Kidney (tissue), 14 donors: ENCODE measurements around the gene MEOX1. TPM values are rescaled to one million over a fixed set of nuclear protein-coding genes. Genes with fewer than 3 reads are reported as not detected.

Experiments
- DNase-seq, 5 donors: peaks; one replicate each; pipeline ENCODE4 v3.0.0-alpha.2; 2013 to 2020
- FAIRE-seq: peaks from 2 replicates; lab custom pipeline; 2012; peaks lifted over from hg19 to GRCh38; lab: Jason Lieb, UNC
- H3K27ac ChIP-seq, 2 donors: one replicate each; pipeline ENCODE4 v1.7.0; 2013; ENCODE audit warnings: low read depth in 2 of 2, low read length in 2 of 2, inconsistent platforms in 1 of 2
- H3K27me3 ChIP-seq: one replicate; pipeline ENCODE4 v1.7.1; 2013; ENCODE audit warnings: low read length, inconsistent platforms; ENCODE audit not compliant: control insufficient read depth, insufficient read depth
- H3K36me3 ChIP-seq, 3 donors: one replicate each; pipeline versions ENCODE4 v1.7.0 to v1.7.1; 2013; ENCODE audit warnings: low read length in 3 of 3, control low read depth in 1 of 3, inconsistent platforms in 1 of 3; ENCODE audit not compliant: insufficient read depth in 3 of 3, control insufficient read depth in 2 of 3
- H3K4me1 ChIP-seq, 3 donors: one replicate each; pipeline versions ENCODE4 v1.7.0 to v1.7.1; 2013; ENCODE audit warnings: low read length in 3 of 3, inconsistent platforms in 1 of 3, low read depth in 1 of 3; ENCODE audit not compliant: control insufficient read depth in 2 of 3, insufficient read depth in 2 of 3
- H3K4me3 ChIP-seq, 3 donors: one replicate each; pipeline versions ENCODE4 v1.7.0 to v1.8.1; 2013; ENCODE audit warnings: low read length in 3 of 3, control low read depth in 1 of 3, inconsistent platforms in 1 of 3
- H3K9ac ChIP-seq, 3 donors: one replicate each; pipeline versions ENCODE4 v1.7.0 to v1.7.1; 2013; ENCODE audit warnings: low read length in 3 of 3, control low read depth in 1 of 3, inconsistent platforms in 1 of 3
- H3K9me3 ChIP-seq, 3 donors: one replicate each; pipeline versions ENCODE4 v1.7.0 to v1.7.1; 2013; ENCODE audit warnings: low read length in 3 of 3, control low read depth in 1 of 3, inconsistent platforms in 1 of 3; ENCODE audit not compliant: control insufficient read depth in 2 of 3, insufficient read depth in 1 of 3
- CTCF ChIP-seq: IDR thresholded peaks from 3 replicates; pipeline ENCODE4 v1.5.1; 2012; ENCODE audit warnings: mild to moderate bottlenecking, moderate library complexity, borderline replicate concordance; ENCODE audit not compliant: insufficient read depth; ENCODE audit errors: extremely low read depth
- intact Hi-C: fragments of 100-400 bp; cut with DNase I; formaldehyde crosslinking; loops from one replicate; pipeline ENCODE4 v1.11.1; 2022
- polyA plus RNA-seq: library from polyadenylated mRNA; stranded (reverse); fragments of 350-450 nt; fragmentation: Illumina TruSeq; extraction: RNeasy Lipid Tissue Mini Kit (QIAGEN cat#74804); gene quantifications from one replicate; pipeline ENCODE4 v1.2.3, GENCODE V29; 2014; ENCODE audit warnings: low read depth, low replicate concordance; ENCODE audit not compliant: insufficient read depth
- total RNA-seq: library from RNA; stranded (reverse); fragmentation: NEBNext Ultra II Directional; extraction: Animal tissue kit (Norgen Biotek cat#: 25700); gene quantifications from one replicate; pipeline ENCODE4 v1.2.1, GENCODE V29; 2021
- donor health status: control.
- donor health status: control.
- donor health status: control.
- donor health status: control.
- donor health status: control.
- donor health status: DM: yes; HTN: yes; CAD: no.
- donor health status: Normal renal cell carcinoma (clear cell type).

The MEOX1 gene
- total and polyA plus RNA-seq, 2 donors from 2014 or later: 1.4 TPM; not detected in 1

- Histone ChIP-seq H3K36me3 (no peaks in the 10 kb centered on the region), H3K27me3 (no peaks in the 10 kb centered on the region), H3K27ac (no peak overlapping the region), H3K4me3 (no peak overlapping the region), H3K9me3 (no peaks in the 10 kb centered on the region), H3K4me1 (no peaks in the 10 kb centered on the region), H3K9ac (no peak overlapping the region)
- intact Hi-C loops: no loop called here
- DNase-seq (no peak), FAIRE-seq (no peak)
- no peak for TF ChIP-seq CTCF
Measured at GRCh38 chr17:43615330-43616028, 46.2 kb downstream of the MEOX1 start.

GRCh38 chr17:43614561-43614960 is 47.2 kb downstream of the MEOX1 start:
- H3K27ac ChIP-seq: no peak overlapping the region

GRCh38 chr17:43613917-43614316 is 47.8 kb downstream of the MEOX1 start:
- no peak for DNase-seq
- H3K9me3 ChIP-seq: no peaks in the 10 kb centered on the region
- intact Hi-C loops: no loop called here
- H3K27ac ChIP-seq: no peak overlapping the region
- TF ChIP-seq CTCF: no peak
- no peak for FAIRE-seq
- H3K9ac ChIP-seq: no peak overlapping the region
- no peak overlapping the region for H3K4me3 ChIP-seq
- no peaks in the 10 kb centered on the region for H3K4me1 ChIP-seq
- H3K27me3 ChIP-seq: no peaks in the 10 kb centered on the region
- no peaks in the 10 kb centered on the region for H3K36me3 ChIP-seq

More at GRCh38 chr17:43614561-43614960, 47.2 kb downstream of the MEOX1 start:
- H3K4me1 ChIP-seq: no peaks in the 10 kb centered on the region
- no peak overlapping the region for H3K9ac ChIP-seq
- H3K36me3 ChIP-seq: no peaks in the 10 kb centered on the region
- no peaks in the 10 kb centered on the region for H3K9me3 ChIP-seq
- no peak for DNase-seq
- no peaks in the 10 kb centered on the region for H3K27me3 ChIP-seq
- no peak for FAIRE-seq
- H3K4me3 ChIP-seq: no peak overlapping the region
- intact Hi-C loops: no loop called here
- TF ChIP-seq CTCF: no peak
